ENCODE measurements around the gene LIPK. TPM values are rescaled to one million over a fixed set of nuclear protein-coding genes. Genes with fewer than 3 reads are reported as not detected.

LIPK gene
- total and polyA plus RNA-seq, 2 of the 13 experiments (the other 11 are each of a cell fraction or from before 2014, with no cell fraction given): not detected

- TF ChIP-seq GABPA (IDR thresholded peaks at IDR 0.05; ENCODE audit: low read depth, low read length) (no peak), GABPA (CRISPR knock-in tag; IDR thresholded peaks at IDR 0.05; ENCODE audit: low read depth) (no peak), ATF6 (CRISPR knock-in tag; conservative IDR thresholded peaks at IDR 0.05) (no peak), ARNT (IDR thresholded peaks at IDR 0.05) (no peak), ZNF75D (CRISPR knock-in tag; IDR thresholded peaks at IDR 0.05; ENCODE audit: borderline replicate concordance) (no peak), GATAD2A (CRISPR knock-in tag; IDR thresholded peaks at IDR 0.05) (no peak), ARID4A (CRISPR knock-in tag; IDR thresholded peaks at IDR 0.05; ENCODE audit: borderline replicate concordance) (no peak)
Measured at GRCh38 chr10:88754287-88754686, 48.2 kb downstream of the LIPK start (continued).

- Histone ChIP-seq H3K4me1 (ENCODE audit: insufficient read depth, low read length) (no peaks in the 10 kb centered on the region), H3K4me3 (replicated peaks in 1 of 3; ENCODE audit: insufficient read depth in 1 of 3, low read depth in 2 of 3, low read length in 3 of 3) (no peak overlapping the region), H4K20me1 (ENCODE audit: insufficient read depth, low read length) (no peaks in the 10 kb centered on the region), H2AFZ (ENCODE audit: low read length) (no peak overlapping the region), H3K9ac (ENCODE audit: insufficient read depth, low read depth, low read length) (no peak overlapping the region), H3K27me3 (ENCODE audit: control insufficient read depth in 1 of 2, insufficient read depth in 2 of 2, low read length in 2 of 2) (no peaks in the 10 kb centered on the region), H3K36me3 (replicated peaks in 1 of 2; ENCODE audit: control insufficient read depth in 1 of 2, insufficient read depth in 2 of 2, low read length in 2 of 2) (no peaks in the 10 kb centered on the region), H3K4me2 (ENCODE audit: low read depth, low read length) (no peak overlapping the region), H3K79me2 (ENCODE audit: insufficient read depth, low read length) (no peaks in the 10 kb centered on the region), H3K27ac (ENCODE audit: extremely low read length, insufficient read depth, low read length) (no peak overlapping the region), H3K9me3 (ENCODE audit: low read length) (no peaks in the 10 kb centered on the region)
- TF ChIP-seq ZFAT (CRISPR knock-in tag; conservative IDR thresholded peaks at IDR 0.05) (no peak), ZNF547 (CRISPR knock-in tag; IDR thresholded peaks at IDR 0.05) (no peak)
- intact Hi-C loops (cut with micrococcal nuclease; ENCODE audit: unreplicated experiment) (no loop called here), in situ Hi-C loops (cut with HindIII; ENCODE audit: extremely low pct_ligation_motif_present, low pct_unique_long_range_greater_than_20kb) (no loop called here)
- 0% methylated on average over 3 of the region's 3 CpGs for WGBS (ENCODE audit: low lambda C conversion rate)
- ATAC-seq (no peak), FAIRE-seq (no peak), DNase-seq (ENCODE audit: low spot score) (no peak)
- ChIA-PET CTCF (ENCODE audit: low intra/inter-chr PET ratio, low total read pairs) (no interaction called here), POLR2A (no interaction called here)
- no TSS peak for BruUV-seq (replicated peaks)
Measured at GRCh38 chr10:88755753-88756152, 49.7 kb downstream of the LIPK start.

Data from HepG2 (cell line).